ENCODE data around the gene ARHGEF16. TPM values are rescaled to one million over a fixed set of nuclear protein-coding genes. Genes with fewer than 3 reads are reported as not detected.

Gene ARHGEF16
- total RNA-seq, 1 experiment from 2014 or later = 11.2 TPM

DNA sequence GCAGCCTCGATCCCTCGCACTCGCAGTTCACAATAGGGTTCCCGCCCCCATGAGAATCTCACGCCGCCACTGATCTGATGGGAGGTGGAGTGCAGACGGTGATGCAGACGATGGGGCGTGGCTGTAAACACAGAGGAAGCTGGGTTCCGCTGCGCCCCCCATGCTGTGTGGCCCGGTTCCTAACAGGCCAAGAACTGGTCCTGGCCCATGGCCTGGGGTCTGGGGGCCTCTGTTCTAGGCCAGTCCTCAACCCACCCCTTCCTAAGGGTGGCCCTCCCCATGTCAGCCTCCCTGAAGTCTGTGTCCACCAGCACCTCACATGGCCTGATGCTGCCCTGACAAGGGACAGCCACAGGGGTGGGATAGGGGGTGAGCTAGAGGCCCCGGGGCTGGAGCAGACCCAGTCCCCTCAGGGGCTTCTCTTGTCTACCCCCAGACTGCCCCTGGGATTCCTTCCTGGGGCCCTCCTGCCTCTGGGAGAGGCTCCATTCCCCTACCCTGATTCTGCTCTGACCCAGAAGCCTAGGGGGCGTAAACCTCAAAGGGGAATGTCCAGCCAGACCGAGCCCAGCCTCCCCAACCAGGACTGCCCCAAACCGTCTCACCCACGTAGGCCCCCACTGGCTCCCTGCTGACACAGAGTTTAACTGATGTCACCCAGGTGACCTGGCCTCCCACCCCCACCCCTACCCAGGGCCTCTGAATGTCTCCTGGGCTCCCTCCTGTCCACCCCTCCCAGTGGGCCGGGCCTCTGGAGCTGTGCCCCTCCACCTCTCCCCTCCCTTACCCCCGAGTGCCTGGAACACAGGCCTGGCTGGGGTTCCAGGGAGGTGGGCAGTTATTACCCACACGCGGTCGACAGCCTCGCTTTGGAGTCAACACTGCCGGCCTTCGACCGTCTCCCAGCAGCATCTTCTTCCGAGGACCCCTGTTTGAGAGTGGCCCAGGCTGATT, 14.8 kb upstream of the ARHGEF16 start:
- ChIA-PET CTCF (no interaction called here), POLR2A (ENCODE audit: low non-redundant PET) (no interaction called here)
- DNase-seq (ENCODE audit: low spot score) = no peak
- H3K4me1 ChIP-seq (ENCODE audit: insufficient read depth, low read length, poor library complexity, severe bottlenecking) = no peaks in the 10 kb centered on the region
- intact Hi-C loops (cut with micrococcal nuclease; ENCODE audit: unreplicated experiment) = no loop called here
- BruUV-seq (replicated peaks) = no TSS peak
- H3K9me3 ChIP-seq (ENCODE audit: low read depth, low read length, poor library complexity, severe bottlenecking) = no peaks in the 10 kb centered on the region
- peaks cover 49% of the 10 kb centered on the region for H3K27me3 ChIP-seq (replicated peaks; ENCODE audit: insufficient read depth, low read depth, low read length, poor library complexity)
- no peak overlapping the region for H3K27ac ChIP-seq (ENCODE audit: low read depth, low read length, poor library complexity, severe bottlenecking)
- no peak overlapping the region for H3K4me3 ChIP-seq (ENCODE audit: low read depth, low read length, poor library complexity, severe bottlenecking)
- TF ChIP-seq CTCF (conservative IDR thresholded peaks at IDR 0.05; ENCODE audit: low read depth, low read length) (no peak), EZH2 (IDR thresholded peaks at IDR 0.05; ENCODE audit: borderline replicate concordance, low read depth, low read length, poor library complexity, severe bottlenecking) (no peak)
- no peaks in the 10 kb centered on the region for H3K36me3 ChIP-seq (ENCODE audit: insufficient read depth, low read length, poor library complexity, severe bottlenecking)

DNA sequence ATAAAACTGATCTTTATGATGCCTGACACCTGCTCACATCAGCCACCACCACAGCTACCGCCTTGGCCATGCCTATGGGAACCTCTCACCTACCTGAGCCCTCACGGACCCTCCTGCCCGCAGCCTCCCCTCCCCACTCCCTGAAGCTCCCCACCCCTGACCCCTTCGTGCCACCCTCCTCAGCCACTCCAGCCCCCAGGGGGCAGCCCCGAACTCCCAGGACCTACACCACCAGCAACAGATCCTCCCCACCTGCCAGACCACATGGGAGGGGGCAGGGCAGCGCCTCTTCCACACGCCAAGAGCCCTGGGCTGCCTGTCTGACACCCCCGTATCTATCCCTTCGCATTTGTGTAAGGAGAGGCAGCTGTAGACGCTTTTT, 14.2 kb upstream of the ARHGEF16 start:
- intact Hi-C loops (cut with micrococcal nuclease; ENCODE audit: unreplicated experiment) = no loop called here
- DNase-seq (ENCODE audit: low spot score) = no peak
- BruUV-seq (replicated peaks) = no TSS peak
- ChIA-PET POLR2A (ENCODE audit: low non-redundant PET) (no interaction called here), CTCF (no interaction called here)
- no peaks in the 10 kb centered on the region for H3K9me3 ChIP-seq (ENCODE audit: low read depth, low read length, poor library complexity, severe bottlenecking)
- TF ChIP-seq CTCF (conservative IDR thresholded peaks at IDR 0.05; ENCODE audit: low read depth, low read length) = no peak
- H3K4me3 ChIP-seq (ENCODE audit: low read depth, low read length, poor library complexity, severe bottlenecking) = no peak overlapping the region
- H3K36me3 ChIP-seq (ENCODE audit: insufficient read depth, low read length, poor library complexity, severe bottlenecking) = no peaks in the 10 kb centered on the region
- no peak overlapping the region for H3K27ac ChIP-seq (ENCODE audit: low read depth, low read length, poor library complexity, severe bottlenecking)
- H3K4me1 ChIP-seq (ENCODE audit: insufficient read depth, low read length, poor library complexity, severe bottlenecking) = no peaks in the 10 kb centered on the region
- H3K27me3 ChIP-seq (replicated peaks; ENCODE audit: insufficient read depth, low read depth, low read length, poor library complexity) = peaks cover 42% of the 10 kb centered on the region

DNA sequence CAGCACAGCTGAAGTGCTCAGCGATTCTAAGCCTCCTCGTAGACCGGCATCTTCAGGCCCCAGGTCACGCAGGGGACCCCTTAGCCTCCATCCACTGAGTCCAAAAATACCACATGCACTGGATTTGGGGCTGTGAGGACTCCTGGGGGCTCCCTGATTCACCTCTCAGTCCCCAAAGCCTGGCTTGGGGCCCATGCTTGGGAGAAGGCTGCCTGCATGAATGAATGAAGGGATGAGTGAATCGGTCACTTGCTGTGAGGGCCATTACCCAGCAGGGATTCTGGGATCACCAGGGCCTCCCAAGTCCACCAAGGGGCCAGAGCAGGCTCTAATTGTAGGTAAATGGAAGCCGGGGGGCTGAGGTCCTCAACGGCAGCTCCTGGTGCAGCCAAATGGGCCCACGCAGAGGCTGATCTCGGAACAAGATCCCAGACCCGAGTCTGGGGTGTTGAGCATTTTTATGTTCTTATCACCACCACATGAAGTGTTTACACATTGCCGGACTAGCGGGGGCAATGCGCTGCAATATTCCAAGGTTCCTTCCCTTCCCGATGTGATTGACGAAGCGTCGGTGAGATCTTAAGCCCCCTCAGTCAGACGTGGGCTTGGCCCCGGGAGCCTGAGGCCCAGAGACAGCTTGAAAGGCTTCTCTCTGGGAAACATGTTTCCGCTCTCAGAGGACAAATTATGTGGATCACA, 13.6 kb upstream of the ARHGEF16 start:
- no peak overlapping the region for H3K4me3 ChIP-seq (ENCODE audit: low read depth, low read length, poor library complexity, severe bottlenecking)
- H3K27me3 ChIP-seq (replicated peaks; ENCODE audit: insufficient read depth, low read depth, low read length, poor library complexity) = peaks cover 38% of the 10 kb centered on the region
- BruUV-seq (replicated peaks) = no TSS peak
- no peak for TF ChIP-seq EZH2 (IDR thresholded peaks at IDR 0.05; ENCODE audit: borderline replicate concordance, low read depth, low read length, poor library complexity, severe bottlenecking)
- no peak for TF ChIP-seq CTCF (conservative IDR thresholded peaks at IDR 0.05; ENCODE audit: low read depth, low read length)
- CTCF ChIA-PET = no interaction called here
- H3K9me3 ChIP-seq (ENCODE audit: low read depth, low read length, poor library complexity, severe bottlenecking) = no peaks in the 10 kb centered on the region
- H3K36me3 ChIP-seq (ENCODE audit: insufficient read depth, low read length, poor library complexity, severe bottlenecking) = no peaks in the 10 kb centered on the region
- no peaks in the 10 kb centered on the region for H3K4me1 ChIP-seq (ENCODE audit: insufficient read depth, low read length, poor library complexity, severe bottlenecking)
- POLR2A ChIA-PET (ENCODE audit: low non-redundant PET) = no interaction called here
- no peak overlapping the region for H3K27ac ChIP-seq (ENCODE audit: low read depth, low read length, poor library complexity, severe bottlenecking)
- no peak for DNase-seq (ENCODE audit: low spot score)
- intact Hi-C loops (cut with micrococcal nuclease; ENCODE audit: unreplicated experiment) = no loop called here
